ENCODE measurements around the gene DAAM2.

Gene DAAM2

GRCh38 chr6:39909701-39910100 lies 117.5 kb downstream of the DAAM2 start:
- DNase-seq (ENCODE audit: low read depth) = no peak

GRCh38 chr6:39910164-39910563 lies 118.0 kb downstream of the DAAM2 start:
- no peak for DNase-seq (ENCODE audit: low read depth)

GRCh38 chr6:39910744-39911143 lies 118.6 kb downstream of the DAAM2 start:
- no peak for DNase-seq (ENCODE audit: low read depth)

- DNase-seq (ENCODE audit: low read depth) = no peak
Measured at GRCh38 chr6:39911513-39912125, 119.4 kb downstream of the DAAM2 start.

GRCh38 chr6:39912446-39912845 lies 120.3 kb downstream of the DAAM2 start:
- DNase-seq (ENCODE audit: low read depth) = no peak

- no peak for DNase-seq (ENCODE audit: low read depth)
Measured at GRCh38 chr6:39913391-39913916, 121.3 kb downstream of the DAAM2 start.

- no peak for DNase-seq (ENCODE audit: low read depth)
Measured at GRCh38 chr6:39914239-39914638, 122.1 kb downstream of the DAAM2 start.

- DNase-seq (ENCODE audit: low read depth) = no peak
Measured at GRCh38 chr6:39915866-39916265, 123.7 kb downstream of the DAAM2 start.

- no peak for DNase-seq (ENCODE audit: low read depth)
Measured at GRCh38 chr6:39917329-39917728, 125.2 kb downstream of the DAAM2 start.

GRCh38 chr6:39917981-39918380 lies 125.8 kb downstream of the DAAM2 start:
- DNase-seq (ENCODE audit: low read depth) = no peak

GRCh38 chr6:39918831-39919230 lies 126.7 kb downstream of the DAAM2 start:
- DNase-seq (ENCODE audit: low read depth) = no peak

- no peak for DNase-seq (ENCODE audit: low read depth)
Measured at GRCh38 chr6:39920157-39920556, 128.0 kb downstream of the DAAM2 start.

GRCh38 chr6:39922821-39923220 lies 130.6 kb downstream of the DAAM2 start:
- DNase-seq (ENCODE audit: low read depth) = no peak

- no peak for DNase-seq (ENCODE audit: low read depth)
Measured at GRCh38 chr6:39923394-39923793, 131.2 kb downstream of the DAAM2 start.

- no peak for DNase-seq (ENCODE audit: low read depth)
Measured at GRCh38 chr6:39923861-39924260, 131.7 kb downstream of the DAAM2 start.

GRCh38 chr6:39924283-39924682 lies 132.1 kb downstream of the DAAM2 start:
- no peak for DNase-seq (ENCODE audit: low read depth)

- no peak for DNase-seq (ENCODE audit: low read depth)
Measured at GRCh38 chr6:39925191-39925930, 133.2 kb downstream of the DAAM2 start.

GRCh38 chr6:39925931-39926290 lies 133.7 kb downstream of the DAAM2 start:
- no peak for DNase-seq (ENCODE audit: low read depth)

GRCh38 chr6:39926668-39927067 lies 134.5 kb downstream of the DAAM2 start:
- DNase-seq (ENCODE audit: low read depth) = peak; percentile 52

- peak; percentile 81 for DNase-seq (ENCODE audit: low read depth)
Measured at GRCh38 chr6:39927159-39927558, 135.0 kb downstream of the DAAM2 start.

- peak; percentile 68 for DNase-seq (ENCODE audit: low read depth)
Measured at GRCh38 chr6:39929039-39929732, 137.0 kb downstream of the DAAM2 start.

GRCh38 chr6:39929733-39930461 lies 137.7 kb downstream of the DAAM2 start:
- DNase-seq (ENCODE audit: low read depth) = peak; percentile 66

All from ELR (cell line).